Tibial nerve (tissue), 4 donors: ENCODE measurements around the gene NQO2. TPM values are rescaled to one million over a fixed set of nuclear protein-coding genes. Genes with fewer than 3 reads are reported as not detected.
"Not testable (repeated sequence)": the region's sequence is repeated elsewhere in the genome, so short reads cannot be mapped to it uniquely, and the experiment has no call there.

ENCODE experiments used
- DNase-seq, 2 donors: peaks; one replicate each; pipeline ENCODE4 v3.0.0-alpha.2; 2019; ENCODE audit warnings: low spot score in 2 of 2
- H3K27ac ChIP-seq, 4 donors: fragments of 200-600 bp; sonication (generic) in 3 of 4; one replicate each; pipeline ENCODE4 v1.5.1; 2017 to 2019; ENCODE audit warnings: mild to moderate bottlenecking in 1 of 4
- H3K27me3 ChIP-seq, 2 donors: fragments of 200-600 bp; sonication (generic) in 1 of 2; one replicate each; pipeline versions ENCODE4 v1.5.1 to v1.6.0; 2017 to 2019
- H3K36me3 ChIP-seq, 3 donors: fragments of 200-600 bp; sonication (generic); one replicate each; pipeline ENCODE4 v1.5.1; 2018 to 2019
- H3K4me1 ChIP-seq, 4 donors: fragments of 200-600 bp; sonication (generic) in 3 of 4; one replicate each; pipeline ENCODE4 v1.5.1; 2017 to 2019
- H3K4me3 ChIP-seq, 4 donors: fragments of 200-600 bp; sonication (generic) in 3 of 4; one replicate each; pipeline ENCODE4 v1.5.1; 2017 to 2019; ENCODE audit warnings: mild to moderate bottlenecking in 1 of 4, moderate library complexity in 1 of 4
- H3K9me3 ChIP-seq, 4 donors: fragments of 200-600 bp; sonication (generic) in 3 of 4; one replicate each; pipeline ENCODE4 v1.5.1; 2017 to 2019
- EP300 ChIP-seq, 2 donors: sonication (generic); formaldehyde crosslinking; IDR thresholded peaks; one replicate each; pipeline ENCODE4 v1.6.1; 2017; ENCODE audit warnings: antibody characterized with exemption in 2 of 2, mild to moderate bottlenecking in 1 of 2
- POLR2A ChIP-seq, 2 donors: fragments of 450-650 bp; IDR thresholded peaks; one replicate each; pipeline ENCODE4 v1.6.1; 2017; ENCODE audit warnings: antibody characterized with exemption in 2 of 2, mild to moderate bottlenecking in 2 of 2, moderate library complexity in 2 of 2
- WGBS, 2 donors: methylation state at CpG; one replicate each; pipeline ENCODE4 v1.1.5; 2018; 5-methylcytosine and 5-hydroxymethylcytosine counted together
- total RNA-seq, 4 donors: library from RNA; depleted of rRNA; stranded (reverse); fragments of >200 nt; gene quantifications; one replicate each; pipeline ENCODE4 v1.1.0, GENCODE V29; 2016
- TF ChIP-seq, protein P1 (sequence below), 5 experiments: fragments of 200-600 bp in 3 of 5; fragments of 450-650 bp in 2 of 5; sonication (generic) in 3 of 5; IDR thresholded peaks; one replicate each; pipeline ENCODE4 v1.5.1; 2016 to 2019; ENCODE audit warnings: antibody characterized with exemption in 5 of 5, mild to moderate bottlenecking in 3 of 5, moderate library complexity in 2 of 5

Gene NQO2
- total RNA-seq, 4 donors from 2014 or later, result 18.8 to 33.6 (median 25.8) TPM

GRCh38 chr6:3041606-3042005, 41.9 kb downstream of the NQO2 start:
- Histone ChIP-seq H3K27ac (no peak overlapping the region), H3K36me3 (no peaks in the 10 kb centered on the region), H3K9me3 (no peaks in the 10 kb centered on the region), H3K27me3 (no peaks in the 10 kb centered on the region), H3K4me1 (peaks cover 0 to 4% (median 0%) of the 10 kb centered on the region in 4 donors), H3K4me3 (no peak overlapping the region)
- no peak for DNase-seq
- 54 to 63% methylated on average over 2 of the region's 2 CpGs for WGBS, 2 donors
- no peak for TF ChIP-seq EP300 (IDR thresholded peaks at IDR 0.05)
- no peak for TF ChIP-seq POLR2A (IDR thresholded peaks at IDR 0.05)
- TF ChIP-seq, protein P1, sequence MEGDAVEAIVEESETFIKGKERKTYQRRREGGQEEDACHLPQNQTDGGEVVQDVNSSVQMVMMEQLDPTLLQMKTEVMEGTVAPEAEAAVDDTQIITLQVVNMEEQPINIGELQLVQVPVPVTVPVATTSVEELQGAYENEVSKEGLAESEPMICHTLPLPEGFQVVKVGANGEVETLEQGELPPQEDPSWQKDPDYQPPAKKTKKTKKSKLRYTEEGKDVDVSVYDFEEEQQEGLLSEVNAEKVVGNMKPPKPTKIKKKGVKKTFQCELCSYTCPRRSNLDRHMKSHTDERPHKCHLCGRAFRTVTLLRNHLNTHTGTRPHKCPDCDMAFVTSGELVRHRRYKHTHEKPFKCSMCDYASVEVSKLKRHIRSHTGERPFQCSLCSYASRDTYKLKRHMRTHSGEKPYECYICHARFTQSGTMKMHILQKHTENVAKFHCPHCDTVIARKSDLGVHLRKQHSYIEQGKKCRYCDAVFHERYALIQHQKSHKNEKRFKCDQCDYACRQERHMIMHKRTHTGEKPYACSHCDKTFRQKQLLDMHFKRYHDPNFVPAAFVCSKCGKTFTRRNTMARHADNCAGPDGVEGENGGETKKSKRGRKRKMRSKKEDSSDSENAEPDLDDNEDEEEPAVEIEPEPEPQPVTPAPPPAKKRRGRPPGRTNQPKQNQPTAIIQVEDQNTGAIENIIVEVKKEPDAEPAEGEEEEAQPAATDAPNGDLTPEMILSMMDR (IDR thresholded peaks at IDR 0.05), result no peak

GRCh38 chr6:3045369-3045768, 45.7 kb downstream of the NQO2 start:
- Histone ChIP-seq H3K9me3 (no peaks in the 10 kb centered on the region), H3K27me3 (no peaks in the 10 kb centered on the region), H3K4me1 (no peaks in the 10 kb centered on the region), H3K36me3 (no peaks in the 10 kb centered on the region), H3K4me3 (no peak overlapping the region), H3K27ac (no peak overlapping the region)
- no peak for DNase-seq
- TF ChIP-seq EP300 (IDR thresholded peaks at IDR 0.05), result no peak
- TF ChIP-seq, protein P1 (IDR thresholded peaks at IDR 0.05), result no peak
- no peak for TF ChIP-seq POLR2A (IDR thresholded peaks at IDR 0.05)
- 83 to 84% methylated on average over 5 of the region's 5 CpGs for WGBS, 2 donors

DNA sequence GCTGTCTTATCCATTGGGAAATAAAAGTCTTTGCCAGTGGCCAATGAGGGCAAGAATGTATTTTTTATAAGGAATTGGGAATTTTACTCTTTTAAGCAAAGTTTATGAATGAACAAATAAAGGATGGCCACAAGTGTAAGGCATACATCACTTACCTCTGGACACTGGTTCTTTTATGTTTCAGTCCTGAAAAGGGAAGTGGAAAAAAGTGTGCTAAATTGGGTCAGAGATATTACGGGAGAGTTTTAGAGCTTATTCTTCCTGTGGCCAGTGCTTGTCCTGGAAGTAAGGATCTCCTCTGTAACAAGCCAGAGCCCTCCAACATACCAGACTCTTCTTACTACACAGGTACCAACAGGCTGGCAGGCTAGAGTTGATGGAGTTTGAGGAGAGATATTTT, 46.1 kb downstream of the NQO2 start:
- no peak overlapping the region for H3K27ac ChIP-seq
- H3K36me3 ChIP-seq, result no peaks in the 10 kb centered on the region
- WGBS, 2 donors, result 55 to 67% methylated on average over 1 of the region's 1 CpG
- no peaks in the 10 kb centered on the region for H3K9me3 ChIP-seq
- TF ChIP-seq, protein P1 (IDR thresholded peaks at IDR 0.05), result no peak
- TF ChIP-seq POLR2A (IDR thresholded peaks at IDR 0.05) (no peak), EP300 (IDR thresholded peaks at IDR 0.05) (no peak)
- no peak overlapping the region for H3K4me3 ChIP-seq
- DNase-seq, result no peak
- no peaks in the 10 kb centered on the region for H3K4me1 ChIP-seq
- H3K27me3 ChIP-seq, result no peaks in the 10 kb centered on the region

DNA sequence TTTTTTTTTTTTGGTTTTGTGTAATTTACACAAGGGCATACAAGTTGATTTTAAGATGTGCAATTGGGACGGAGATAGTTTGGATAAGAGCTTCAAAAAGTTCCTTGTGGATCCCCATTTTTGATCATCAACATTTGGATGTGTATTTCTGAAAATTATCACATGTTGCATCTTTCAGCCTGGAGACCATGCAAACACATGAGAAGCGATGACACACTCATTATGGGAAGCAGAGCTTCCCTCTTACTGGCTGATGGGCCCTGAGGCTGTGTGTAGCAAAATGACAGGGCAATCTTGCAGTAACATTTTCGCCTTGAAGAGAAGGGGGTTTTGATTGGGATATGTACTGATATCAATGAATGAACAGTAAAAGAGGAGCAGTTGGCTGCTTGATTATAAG, 46.6 kb downstream of the NQO2 start:
- no peak overlapping the region for H3K27ac ChIP-seq
- no peak for DNase-seq
- no peaks in the 10 kb centered on the region for H3K36me3 ChIP-seq
- no peak overlapping the region for H3K4me3 ChIP-seq
- no peaks in the 10 kb centered on the region for H3K9me3 ChIP-seq
- TF ChIP-seq POLR2A (IDR thresholded peaks at IDR 0.05) (no peak), EP300 (IDR thresholded peaks at IDR 0.05) (no peak)
- TF ChIP-seq, protein P1 (IDR thresholded peaks at IDR 0.05), result no peak
- WGBS, 2 donors, result 67 to 74% methylated on average over 3 of the region's 3 CpGs
- no peaks in the 10 kb centered on the region for H3K4me1 ChIP-seq
- H3K27me3 ChIP-seq, result no peaks in the 10 kb centered on the region

- 85 to 94% methylated on average over 4 of the region's 4 CpGs for WGBS, 2 donors
- H3K27me3 ChIP-seq, H3K9me3 ChIP-seq, H3K36me3 ChIP-seq, H3K27ac ChIP-seq, DNase-seq, H3K4me1 ChIP-seq, H3K4me3 ChIP-seq: not testable (repeated sequence)
Observed at GRCh38 chr6:3048009-3048408, 48.3 kb downstream of the NQO2 start.
